CD8-positive, alpha-beta memory T cell (primary cell): ENCODE results near the gene XPO4. TPM values are rescaled to one million over a fixed set of nuclear protein-coding genes. Genes with fewer than 3 reads are reported as not detected.

ENCODE experiments used
- CTCF ChIA-PET: fragments of 350-600 bp; sonication (Branson Sonifier 250); formaldehyde crosslinking; loops from one replicate; lab custom pipeline; 2021; ENCODE audit warnings: antibody characterized with exemption; lab: Charles Lee
- POLR2A ChIA-PET: fragments of 350-600 bp; sonication (Branson Sonifier 250); formaldehyde crosslinking; loops from one replicate; lab custom pipeline; 2021; ENCODE audit warnings: antibody characterized with exemption; lab: Charles Lee
- DNase-seq, 5 donors: peaks; one replicate each; pipeline versions ENCODE4 v3.0.0 to v3.0.0-alpha.2; 2020 to 2022; ENCODE audit warnings: mixed read lengths in 1 of 5
- H3K27ac ChIP-seq: one replicate; pipeline ENCODE4 v1.7.0; 2013; ENCODE audit warnings: low read depth, mild to moderate bottlenecking, low read length, moderate library complexity
- H3K27me3 ChIP-seq: 2 replicates; pipeline ENCODE4 v1.7.0; 2013; ENCODE audit warnings: low read length, mild to moderate bottlenecking; ENCODE audit not compliant: insufficient read depth, poor library complexity, severe bottlenecking
- H3K36me3 ChIP-seq: 2 replicates; pipeline ENCODE4 v1.7.0; 2013; ENCODE audit warnings: mild to moderate bottlenecking, low read length, moderate library complexity; ENCODE audit not compliant: insufficient read depth
- H3K4me1 ChIP-seq: 2 replicates; pipeline ENCODE4 v1.7.0; 2013; ENCODE audit warnings: mild to moderate bottlenecking, low read length, moderate library complexity; ENCODE audit not compliant: insufficient read depth
- H3K4me3 ChIP-seq: 2 replicates; pipeline ENCODE4 v1.7.0; 2013; ENCODE audit warnings: mild to moderate bottlenecking, low read length
- H3K9me3 ChIP-seq: 2 replicates; pipeline ENCODE4 v1.7.0; 2013; ENCODE audit warnings: mild to moderate bottlenecking, low read length
- H3K27ac Mint-ChIP-seq, 8 donors: one replicate each; pipeline ENCODE4 v1.8.0; 2020 to 2021; ENCODE audit warnings: mixed read lengths in 8 of 8, mild to moderate bottlenecking in 6 of 8, inconsistent platforms in 3 of 8, moderate library complexity in 3 of 8
- H3K27me3 Mint-ChIP-seq, 2 donors: one replicate each; pipeline ENCODE4 v1.8.0; 2020 to 2021; ENCODE audit warnings: mixed read lengths in 2 of 2, mild to moderate bottlenecking in 1 of 2, moderate library complexity in 1 of 2
- H3K36me3 Mint-ChIP-seq, 3 donors: one replicate each; pipeline ENCODE4 v1.8.0; 2020 to 2021; ENCODE audit warnings: mixed read lengths in 3 of 3, inconsistent platforms in 1 of 3, mild to moderate bottlenecking in 1 of 3
- H3K4me1 Mint-ChIP-seq, 3 donors: one replicate each; pipeline ENCODE4 v1.8.0; 2020 to 2021; ENCODE audit warnings: mixed read lengths in 3 of 3, inconsistent platforms in 1 of 3, mild to moderate bottlenecking in 1 of 3
- H3K4me3 Mint-ChIP-seq, 7 donors: one replicate each; pipeline ENCODE4 v1.8.0; 2020 to 2021; ENCODE audit warnings: mixed read lengths in 7 of 7, mild to moderate bottlenecking in 6 of 7, moderate library complexity in 4 of 7, inconsistent platforms in 2 of 7
- H3K9me3 Mint-ChIP-seq, 5 donors: one replicate each; pipeline ENCODE4 v1.8.0; 2020 to 2022; ENCODE audit warnings: mixed read lengths in 5 of 5, mild to moderate bottlenecking in 3 of 5, moderate library complexity in 2 of 5, inconsistent platforms in 1 of 5
- polyA plus RNA-seq: library from polyadenylated mRNA; unstranded; fragments of 300-500 nt; fragmentation: Illumina TruSeq; gene quantifications from one replicate; pipeline ENCODE4 v1.2.3, GENCODE V29; 2021
- total RNA-seq, 2 experiments: library from RNA; stranded (reverse); gene quantifications; one replicate each; pipeline ENCODE4 v1.2.3, GENCODE V29; 2021

The XPO4 gene
- total and polyA plus RNA-seq, 3 experiments from 2014 or later, result 6.9 to 30.4 (median 30.3) TPM

DNA sequence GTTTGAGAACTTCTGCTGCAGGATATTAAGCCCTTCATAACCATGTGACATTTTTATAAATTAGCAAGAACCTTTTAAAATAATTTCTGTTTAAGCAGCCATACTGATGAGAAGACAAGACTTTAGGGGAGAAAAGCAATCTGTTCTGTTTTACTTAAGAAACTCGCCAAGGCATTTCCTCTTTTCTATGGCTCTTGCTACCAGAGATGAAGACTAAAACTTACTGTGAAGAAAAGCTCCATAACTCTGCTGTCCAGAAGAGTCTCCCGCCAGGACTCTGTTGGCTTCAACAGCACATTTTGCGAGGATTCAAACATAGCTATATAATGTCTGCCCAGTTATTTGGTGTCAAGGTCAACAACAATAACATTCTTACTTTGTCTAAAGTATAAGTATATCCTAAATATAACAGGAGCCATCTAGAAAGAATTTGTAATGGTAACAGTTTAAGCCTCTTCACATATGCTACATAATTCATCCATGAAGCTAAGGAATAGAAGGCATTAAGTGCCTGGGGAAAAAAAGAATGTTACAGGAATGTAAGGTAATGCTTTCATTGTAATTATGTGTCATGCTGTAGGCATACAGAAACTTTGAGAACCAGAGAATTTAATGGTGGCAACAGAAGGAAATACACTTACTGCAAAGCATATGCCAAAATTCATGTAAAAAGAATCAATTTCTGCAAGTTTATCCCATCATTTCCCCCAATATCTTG, 75.5 kb downstream of the XPO4 start:
- H3K27me3 Mint-ChIP-seq, result no peaks in the 10 kb centered on the region
- no peaks in the 10 kb centered on the region for H3K9me3 Mint-ChIP-seq
- peaks cover 9 to 17% (median 14%) of the 10 kb centered on the region in 3 donors for H3K4me1 Mint-ChIP-seq
- H3K36me3 Mint-ChIP-seq, result peaks cover 0 to 17% (median 4%) of the 10 kb centered on the region in 3 donors
- Histone ChIP-seq H3K4me3 (no peak overlapping the region), H3K27ac (no peak overlapping the region), H3K27me3 (no peaks in the 10 kb centered on the region), H3K4me1 (no peaks in the 10 kb centered on the region), H3K9me3 (no peaks in the 10 kb centered on the region), H3K36me3 (no peaks in the 10 kb centered on the region)
- no peak overlapping the region for H3K27ac Mint-ChIP-seq
- CTCF ChIA-PET, result interaction anchor here (1.2 to 2.0 kb wide), 3 partner anchors 10 to 333 kb away, joined by 4 to 10 read pairs (median 4); no protein-coding TSS in a partner anchor
- no peak for DNase-seq
- POLR2A ChIA-PET, result no interaction called here
- no peak overlapping the region for H3K4me3 Mint-ChIP-seq

DNA sequence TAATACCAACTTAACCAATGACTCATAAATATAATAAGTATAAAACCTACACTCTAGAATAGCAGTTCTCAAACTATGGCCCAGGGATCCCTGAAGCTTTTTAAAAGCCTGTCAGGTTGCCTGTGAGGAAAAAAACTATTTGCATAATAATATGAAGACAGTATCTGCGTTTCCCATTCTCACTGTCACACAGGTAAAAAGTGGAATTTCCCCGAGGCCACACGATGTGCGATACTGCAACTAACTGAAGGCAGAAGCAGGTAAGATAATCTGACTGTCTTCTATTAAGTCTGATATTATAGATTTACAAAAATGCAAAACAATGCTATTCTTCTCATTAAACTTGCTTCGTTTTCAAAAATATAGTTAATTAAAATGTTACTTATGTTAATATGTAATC, 76.2 kb downstream of the XPO4 start:
- Mint-ChIP-seq H3K27ac (no peak overlapping the region), H3K9me3 (no peaks in the 10 kb centered on the region), H3K36me3 (peaks cover 0 to 21% (median 4%) of the 10 kb centered on the region in 3 donors), H3K27me3 (no peaks in the 10 kb centered on the region), H3K4me1 (peaks cover 6 to 14% (median 14%) of the 10 kb centered on the region in 3 donors), H3K4me3 (no peak overlapping the region)
- Histone ChIP-seq H3K4me3 (no peak overlapping the region), H3K27me3 (no peaks in the 10 kb centered on the region), H3K4me1 (no peaks in the 10 kb centered on the region), H3K27ac (no peak overlapping the region), H3K9me3 (no peaks in the 10 kb centered on the region), H3K36me3 (no peaks in the 10 kb centered on the region)
- ChIA-PET POLR2A (no interaction called here), CTCF (interaction anchor here (1.2 to 2.0 kb wide), 3 partner anchors 10 to 332 kb away, joined by 4 to 10 read pairs (median 4); no protein-coding TSS in a partner anchor)
- DNase-seq, result no peak

DNA sequence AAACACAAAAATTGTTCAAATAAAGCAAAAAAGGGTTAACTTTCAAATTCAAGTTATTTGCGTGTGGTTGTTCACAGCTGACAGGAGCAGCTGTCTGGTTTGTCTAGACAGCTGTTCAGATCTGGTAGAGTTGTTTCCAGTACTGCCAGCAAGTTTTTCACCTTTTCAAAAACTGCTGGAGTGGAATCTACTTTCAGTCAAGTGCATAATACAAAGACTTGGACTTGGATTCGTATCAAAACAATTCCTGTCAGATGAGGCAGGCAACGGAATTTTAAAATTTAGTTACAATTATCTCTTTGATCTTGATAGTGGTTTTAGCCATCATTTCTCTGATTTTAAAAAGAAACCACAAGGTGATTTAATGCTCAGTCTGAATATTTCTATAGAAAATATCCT, 77.1 kb downstream of the XPO4 start:
- no peaks in the 10 kb centered on the region for H3K4me1 ChIP-seq
- no peak overlapping the region for H3K27ac Mint-ChIP-seq
- H3K9me3 Mint-ChIP-seq, result no peaks in the 10 kb centered on the region
- H3K4me3 ChIP-seq, result no peak overlapping the region
- no peaks in the 10 kb centered on the region for H3K9me3 ChIP-seq
- ChIA-PET CTCF (interaction anchor here (2.0 kb wide), 1 partner anchor 331 kb away, joined by 10 read pairs; no protein-coding TSS in a partner anchor), POLR2A (no interaction called here)
- no peak for DNase-seq
- H3K27me3 Mint-ChIP-seq, result no peaks in the 10 kb centered on the region
- H3K27me3 ChIP-seq, result no peaks in the 10 kb centered on the region
- H3K27ac ChIP-seq, result no peak overlapping the region
- peaks cover 8 to 16% (median 14%) of the 10 kb centered on the region in 3 donors for H3K4me1 Mint-ChIP-seq
- H3K4me3 Mint-ChIP-seq, result no peak overlapping the region
- peaks cover 4% of the 10 kb centered on the region for H3K36me3 ChIP-seq
- peaks cover 0 to 26% (median 5%) of the 10 kb centered on the region in 3 donors for H3K36me3 Mint-ChIP-seq

DNA sequence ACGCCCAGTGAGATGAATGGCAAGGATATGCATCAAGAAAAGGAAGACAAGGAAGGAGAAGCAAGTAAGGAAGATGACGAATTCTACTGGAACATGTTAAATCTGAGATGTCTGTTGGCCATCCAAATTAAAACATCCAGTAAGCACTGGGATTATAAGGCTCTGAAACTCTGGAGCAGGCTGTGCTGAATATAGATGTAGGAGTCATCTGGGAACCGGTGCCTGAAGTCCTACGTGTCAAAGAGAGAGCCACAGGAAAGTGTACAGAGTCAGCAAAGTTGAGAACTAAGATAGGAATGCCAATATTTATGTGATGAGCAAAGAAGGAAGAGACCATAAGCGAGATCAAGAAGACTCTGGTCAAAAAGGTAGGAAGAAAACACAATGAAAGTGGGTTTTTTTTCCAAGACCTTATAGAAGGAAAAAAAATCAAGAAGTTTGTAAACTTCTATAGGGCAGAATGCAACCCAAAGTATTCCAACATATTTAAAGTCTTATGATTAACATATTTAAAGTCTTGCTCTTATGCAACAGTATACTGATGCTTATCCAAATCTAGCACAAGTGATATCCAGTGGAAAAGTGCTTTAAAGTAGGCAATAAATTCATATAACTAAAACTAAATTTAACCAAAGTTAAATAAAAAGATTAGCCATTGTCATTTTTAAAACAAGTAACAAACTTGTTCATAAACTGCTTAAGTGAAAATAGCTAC, 77.6 kb downstream of the XPO4 start:
- ChIA-PET POLR2A (no interaction called here), CTCF (interaction anchor here (2.0 kb wide), 1 partner anchor 331 kb away, joined by 10 read pairs; no protein-coding TSS in a partner anchor)
- Mint-ChIP-seq H3K9me3 (no peaks in the 10 kb centered on the region), H3K27me3 (no peaks in the 10 kb centered on the region), H3K4me3 (no peak overlapping the region), H3K27ac (no peak overlapping the region), H3K36me3 (peaks cover 0 to 30% (median 5%) of the 10 kb centered on the region in 3 donors), H3K4me1 (peaks cover 8 to 17% (median 14%) of the 10 kb centered on the region in 3 donors)
- no peaks in the 10 kb centered on the region for H3K9me3 ChIP-seq
- DNase-seq, result no peak
- H3K4me1 ChIP-seq, result no peaks in the 10 kb centered on the region
- H3K36me3 ChIP-seq, result peaks cover 4% of the 10 kb centered on the region
- H3K4me3 ChIP-seq, result no peak overlapping the region
- H3K27ac ChIP-seq, result no peak overlapping the region
- no peaks in the 10 kb centered on the region for H3K27me3 ChIP-seq

DNA sequence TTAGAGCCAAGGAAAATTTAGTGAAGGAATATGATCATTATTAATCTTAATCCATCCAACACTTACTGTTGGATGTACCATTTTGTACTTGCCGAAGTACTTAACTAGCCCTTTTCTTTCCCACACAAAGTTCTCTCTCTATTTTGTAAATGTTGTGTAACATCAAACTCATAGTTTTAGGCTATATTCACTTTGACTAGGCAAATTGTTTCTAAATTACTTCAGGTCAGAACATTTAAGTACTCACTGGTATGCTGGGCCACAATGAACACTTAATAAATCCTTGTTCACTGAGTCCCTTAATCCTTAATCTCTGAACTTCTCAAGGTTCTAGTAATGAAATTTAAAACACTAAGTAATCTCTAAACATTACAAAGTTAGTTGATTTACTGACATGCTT, 79.5 kb downstream of the XPO4 start:
- Mint-ChIP-seq H3K27ac (no peak overlapping the region), H3K4me1 (peaks cover 2 to 6% (median 4%) of the 10 kb centered on the region in 3 donors), H3K9me3 (no peaks in the 10 kb centered on the region), H3K36me3 (peaks cover 0 to 41% (median 5%) of the 10 kb centered on the region in 3 donors), H3K27me3 (no peaks in the 10 kb centered on the region), H3K4me3 (no peak overlapping the region)
- Histone ChIP-seq H3K27me3 (no peaks in the 10 kb centered on the region), H3K4me3 (no peak overlapping the region), H3K36me3 (peaks cover 4% of the 10 kb centered on the region), H3K27ac (no peak overlapping the region), H3K9me3 (no peaks in the 10 kb centered on the region), H3K4me1 (no peaks in the 10 kb centered on the region)
- ChIA-PET CTCF (no interaction called here), POLR2A (interaction anchor here (0.5 kb wide), 1 partner anchor 301 kb away, joined by 5 read pairs; no protein-coding TSS in a partner anchor)
- DNase-seq, result no peak

DNA sequence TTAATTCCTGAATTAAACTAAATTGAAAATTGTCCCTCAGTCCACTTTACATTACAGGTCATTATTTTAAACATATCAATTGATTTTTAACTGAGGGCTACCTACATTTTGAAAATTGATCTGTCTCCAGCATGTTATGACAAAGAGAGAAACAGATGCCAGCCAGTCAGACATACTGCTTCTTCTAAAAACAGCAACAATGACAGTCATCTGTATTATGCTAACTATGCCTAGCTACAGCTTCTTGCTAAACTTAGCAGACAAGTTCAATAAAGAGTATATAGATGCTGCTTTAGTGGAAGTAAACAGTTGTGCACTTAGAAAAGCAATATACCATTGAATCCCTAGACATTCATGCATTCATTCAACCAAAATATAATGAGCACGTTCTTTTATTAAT, 80.1 kb downstream of the XPO4 start:
- H3K27me3 ChIP-seq, result no peaks in the 10 kb centered on the region
- Mint-ChIP-seq H3K4me3 (no peak overlapping the region), H3K27me3 (no peaks in the 10 kb centered on the region), H3K36me3 (peaks cover 0 to 45% (median 5%) of the 10 kb centered on the region in 3 donors), H3K9me3 (no peaks in the 10 kb centered on the region), H3K27ac (no peak overlapping the region), H3K4me1 (peaks cover 2 to 6% (median 4%) of the 10 kb centered on the region in 3 donors)
- H3K27ac ChIP-seq, result no peak overlapping the region
- DNase-seq, result no peak
- peaks cover 4% of the 10 kb centered on the region for H3K36me3 ChIP-seq
- ChIA-PET POLR2A (no interaction called here), CTCF (no interaction called here)
- H3K4me3 ChIP-seq, result no peak overlapping the region
- H3K9me3 ChIP-seq, result no peaks in the 10 kb centered on the region
- H3K4me1 ChIP-seq, result no peaks in the 10 kb centered on the region

DNA sequence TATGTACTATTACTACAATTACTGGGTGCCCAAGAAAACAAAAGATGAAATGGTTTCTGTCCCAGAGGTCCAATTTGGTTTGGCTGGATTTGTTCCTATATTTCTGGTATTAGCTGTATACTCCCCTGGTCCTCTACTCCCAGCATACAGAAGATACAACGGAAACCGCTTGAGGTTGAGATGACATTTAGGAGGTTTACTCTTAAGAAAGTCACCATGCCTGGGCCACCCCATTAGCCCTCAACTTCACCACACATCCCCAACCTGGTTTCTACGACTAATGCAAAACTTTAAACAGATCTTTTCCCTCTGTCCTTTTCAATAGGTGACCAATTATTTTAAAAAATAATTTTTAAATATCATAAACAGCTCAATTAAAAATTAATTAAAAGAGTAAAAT, 82.8 kb downstream of the XPO4 start:
- no peak overlapping the region for H3K27ac ChIP-seq
- no peak for DNase-seq
- no peaks in the 10 kb centered on the region for H3K27me3 ChIP-seq
- Mint-ChIP-seq H3K27ac (no peak overlapping the region), H3K4me3 (no peak overlapping the region), H3K9me3 (no peaks in the 10 kb centered on the region), H3K4me1 (peaks cover 2 to 5% (median 4%) of the 10 kb centered on the region in 3 donors), H3K36me3 (peaks cover 0 to 51% (median 4%) of the 10 kb centered on the region in 3 donors), H3K27me3 (no peaks in the 10 kb centered on the region)
- H3K4me3 ChIP-seq, result no peak overlapping the region
- H3K4me1 ChIP-seq, result peaks cover 3% of the 10 kb centered on the region
- CTCF ChIA-PET, result interaction anchor here (1.1 kb wide), 1 partner anchor 9 kb away, joined by 5 read pairs; no protein-coding TSS in a partner anchor
- POLR2A ChIA-PET, result no interaction called here
- H3K36me3 ChIP-seq, result peaks cover 4% of the 10 kb centered on the region
- H3K9me3 ChIP-seq, result no peaks in the 10 kb centered on the region

DNA sequence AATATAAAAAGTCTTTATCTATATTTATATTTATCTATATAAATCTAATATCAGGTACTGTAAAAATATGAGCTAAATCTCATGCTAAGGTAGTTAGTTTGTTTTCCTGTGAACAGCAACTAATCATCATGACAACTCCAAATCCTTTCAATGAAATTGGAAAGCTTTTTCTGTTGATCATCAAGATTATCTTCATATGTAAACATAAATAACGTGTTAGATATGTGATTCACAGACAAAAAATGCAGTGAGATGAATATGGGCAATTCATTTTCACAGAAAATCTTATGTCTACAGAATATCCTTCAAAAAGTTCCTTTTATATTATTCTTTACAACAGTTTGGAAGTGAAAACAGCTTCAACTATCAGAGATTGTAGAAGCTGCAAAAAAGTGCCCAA, 87.1 kb downstream of the XPO4 start:
- no peak overlapping the region for H3K27ac ChIP-seq
- H3K36me3 ChIP-seq, result no peaks in the 10 kb centered on the region
- peaks cover 5 to 59% (median 7%) of the 10 kb centered on the region in 3 donors for H3K36me3 Mint-ChIP-seq
- H3K27me3 ChIP-seq, result no peaks in the 10 kb centered on the region
- H3K27me3 Mint-ChIP-seq, result no peaks in the 10 kb centered on the region
- no peaks in the 10 kb centered on the region for H3K9me3 Mint-ChIP-seq
- POLR2A ChIA-PET, result no interaction called here
- H3K4me1 ChIP-seq, result peaks cover 3% of the 10 kb centered on the region
- H3K4me3 ChIP-seq, result no peak overlapping the region
- no peak overlapping the region for H3K4me3 Mint-ChIP-seq
- CTCF ChIA-PET, result interaction anchor here (2.0 kb wide), 1 partner anchor 13 kb away, joined by 7 read pairs; no protein-coding TSS in a partner anchor
- DNase-seq, result no peak
- no peak overlapping the region for H3K27ac Mint-ChIP-seq
- no peaks in the 10 kb centered on the region for H3K9me3 ChIP-seq
- peaks cover under 1 to 14% (median 6%) of the 10 kb centered on the region in 3 donors for H3K4me1 Mint-ChIP-seq
